Parathyroid adenoma (tissue), 2 donors: Measurements from ENCODE around the gene ANKRD44.

ENCODE experiments used
- H2AFZ ChIP-seq: fragments of 300-600 bp; sonication (generic); one replicate; pipeline ENCODE4 v1.7.0; 2017; ENCODE audit warnings: antibody characterized with exemption, mild to moderate bottlenecking
- H3K27ac ChIP-seq: fragments of 300-600 bp; sonication (generic); one replicate; pipeline ENCODE4 v1.7.0; 2017
- H3K27me3 ChIP-seq: fragments of 300-600 bp; sonication (generic); one replicate; pipeline ENCODE4 v1.7.0; 2017; ENCODE audit warnings: low read length; ENCODE audit not compliant: control insufficient read depth, insufficient read depth
- H3K36me3 ChIP-seq: fragments of 300-600 bp; sonication (generic); one replicate; pipeline ENCODE4 v1.7.0; 2017; ENCODE audit warnings: low read length; ENCODE audit not compliant: control insufficient read depth, insufficient read depth
- H3K4me1 ChIP-seq: fragments of 300-600 bp; sonication (generic); one replicate; pipeline ENCODE4 v1.7.0; 2017; ENCODE audit warnings: control low read depth
- H3K4me2 ChIP-seq: fragments of 300-600 bp; sonication (generic); one replicate; pipeline ENCODE4 v1.7.0; 2017; ENCODE audit warnings: low read length
- H3K4me3 ChIP-seq: fragments of 300-600 bp; sonication (generic); one replicate; pipeline ENCODE4 v1.7.0; 2017; ENCODE audit warnings: low read depth, low read length
- H3K79me2 ChIP-seq: fragments of 300-600 bp; sonication (generic); one replicate; pipeline ENCODE4 v1.7.0; 2017; ENCODE audit warnings: control low read depth
- H3K9ac ChIP-seq: fragments of 300-600 bp; sonication (generic); one replicate; pipeline ENCODE4 v1.7.0; 2017; ENCODE audit warnings: mild to moderate bottlenecking
- H3K9me3 ChIP-seq: fragments of 300-600 bp; sonication (generic); one replicate; pipeline ENCODE4 v1.7.0; 2017; ENCODE audit warnings: low read length; ENCODE audit not compliant: control insufficient read depth
- CTCF ChIP-seq: fragments of 300-600 bp; sonication (generic); IDR thresholded peaks from one replicate; pipeline ENCODE4 v1.7.0; 2017; ENCODE audit warnings: antibody characterized with exemption, mild to moderate bottlenecking
- donor health status: primary hyperparathyroidism.

The ANKRD44 gene

GRCh38 chr2:197322724-197323720 is 12.4 kb upstream of the ANKRD44 start:
- H3K9ac ChIP-seq, result no peak overlapping the region
- H3K27me3 ChIP-seq, result no peaks in the 10 kb centered on the region
- H3K27ac ChIP-seq, result no peak overlapping the region
- H3K9me3 ChIP-seq, result no peaks in the 10 kb centered on the region
- H3K4me1 ChIP-seq, result no peaks in the 10 kb centered on the region
- TF ChIP-seq CTCF, result no peak
- H3K4me3 ChIP-seq, result no peak overlapping the region
- no peaks in the 10 kb centered on the region for H3K79me2 ChIP-seq
- H3K36me3 ChIP-seq, result no peaks in the 10 kb centered on the region
- H2AFZ ChIP-seq, result no peak overlapping the region
- no peak overlapping the region for H3K4me2 ChIP-seq

GRCh38 chr2:197322143-197322542 is 11.6 kb upstream of the ANKRD44 start:
- no peaks in the 10 kb centered on the region for H3K79me2 ChIP-seq
- no peak overlapping the region for H3K27ac ChIP-seq
- no peak overlapping the region for H3K4me2 ChIP-seq
- no peaks in the 10 kb centered on the region for H3K36me3 ChIP-seq
- no peak for TF ChIP-seq CTCF
- no peaks in the 10 kb centered on the region for H3K27me3 ChIP-seq
- H3K4me1 ChIP-seq, result no peaks in the 10 kb centered on the region
- no peak overlapping the region for H3K9ac ChIP-seq
- H3K4me3 ChIP-seq, result no peak overlapping the region
- H2AFZ ChIP-seq, result no peak overlapping the region
- no peaks in the 10 kb centered on the region for H3K9me3 ChIP-seq

GRCh38 chr2:197315371-197315770 is 4.8 kb upstream of the ANKRD44 start:
- peaks cover 4% of the 10 kb centered on the region for H3K4me1 ChIP-seq

GRCh38 chr2:197312186-197312585 is 1.6 kb upstream of the ANKRD44 start:
- Histone ChIP-seq H3K36me3 (no peaks in the 10 kb centered on the region), H3K79me2 (no peaks in the 10 kb centered on the region), H3K9me3 (no peaks in the 10 kb centered on the region)

More at GRCh38 chr2:197315371-197315770, 4.8 kb upstream of the ANKRD44 start:
- Histone ChIP-seq H3K4me2 (no peak overlapping the region), H3K9me3 (no peaks in the 10 kb centered on the region), H3K4me3 (no peak overlapping the region), H2AFZ (no peak overlapping the region), H3K27ac (no peak overlapping the region), H3K36me3 (no peaks in the 10 kb centered on the region), H3K79me2 (no peaks in the 10 kb centered on the region), H3K9ac (no peak overlapping the region), H3K27me3 (no peaks in the 10 kb centered on the region)
- TF ChIP-seq CTCF, result no peak

More at GRCh38 chr2:197312186-197312585, 1.6 kb upstream of the ANKRD44 start:
- Histone ChIP-seq H3K27ac (no peak overlapping the region), H3K9ac (no peak overlapping the region), H3K4me1 (peaks cover 8% of the 10 kb centered on the region), H3K27me3 (no peaks in the 10 kb centered on the region), H2AFZ (peak overlapping the region; percentile 96), H3K4me3 (no peak overlapping the region), H3K4me2 (no peak overlapping the region)
- TF ChIP-seq CTCF, result no peak
